T1000 (cell line): Measurements from ENCODE around the gene OR2T10.
"Not testable (repeated sequence)": the region's sequence is repeated elsewhere in the genome, so short reads cannot be mapped to it uniquely, and the experiment has no call there.

Source experiments
- DNase-seq: peaks from one replicate; lab custom pipeline; 2025; ENCODE audit warnings: mixed read lengths; lab: John Stamatoyannopoulos, UW

Gene OR2T10

DNA sequence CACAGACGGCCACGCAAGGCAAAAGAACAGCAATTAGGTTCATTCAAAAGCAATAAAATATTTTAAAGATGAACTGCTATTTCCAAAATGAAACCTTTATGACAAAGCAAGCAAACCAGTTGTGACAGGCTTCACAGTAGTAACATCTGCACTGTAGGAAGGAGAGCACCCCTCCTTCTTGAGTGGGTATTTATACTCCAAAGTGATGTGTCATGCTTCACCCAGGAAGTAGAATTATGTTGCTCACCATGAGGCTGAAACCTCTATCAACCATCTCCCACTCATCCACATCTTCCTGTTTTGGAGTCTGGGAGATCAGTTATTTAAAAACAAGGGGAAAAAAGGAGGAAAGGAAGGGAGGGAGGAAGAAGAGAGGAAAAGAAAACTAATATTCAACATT, 885 bp downstream of the OR2T10 start:
- no peak for DNase-seq

DNA sequence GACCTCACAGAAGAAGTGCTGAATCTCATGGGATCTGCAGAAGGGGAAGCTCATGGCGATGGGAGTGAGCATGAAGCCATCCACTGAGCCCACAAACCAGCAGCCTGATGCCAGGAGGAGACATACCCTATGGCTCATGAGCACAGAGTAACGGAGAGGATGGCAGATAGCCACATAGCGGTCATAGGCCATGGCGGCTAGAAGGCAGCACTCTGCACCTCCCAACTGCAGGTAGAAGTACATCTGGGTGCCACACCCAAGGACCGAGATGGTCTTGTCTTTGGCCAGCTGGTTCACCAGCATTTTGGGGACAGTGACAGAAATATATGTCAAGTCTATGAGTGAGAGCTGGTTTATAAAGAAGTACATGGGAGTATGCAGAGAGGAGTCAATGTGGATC, 4.3 kb downstream of the OR2T10 start:
- DNase-seq = no peak

DNA sequence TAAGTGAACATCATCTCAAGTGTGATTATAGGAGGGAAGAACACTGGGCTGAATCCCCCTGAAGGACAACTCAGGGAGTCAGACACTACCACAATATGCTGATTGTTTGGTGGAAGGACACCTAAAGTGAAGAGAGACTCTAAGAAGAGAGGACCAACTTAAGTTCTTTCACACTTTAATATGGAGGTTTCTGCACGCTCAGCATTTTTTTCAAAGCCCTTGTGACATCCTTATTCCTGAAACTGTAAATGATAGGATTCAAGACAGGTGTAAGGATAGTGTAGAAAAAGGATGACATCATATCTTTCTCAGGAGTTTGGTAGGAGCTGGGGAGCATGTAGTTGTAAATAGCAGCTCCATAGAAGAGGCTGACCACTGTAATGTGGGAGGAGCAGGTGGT, 4.8 kb downstream of the OR2T10 start:
- DNase-seq = no peak

DNA sequence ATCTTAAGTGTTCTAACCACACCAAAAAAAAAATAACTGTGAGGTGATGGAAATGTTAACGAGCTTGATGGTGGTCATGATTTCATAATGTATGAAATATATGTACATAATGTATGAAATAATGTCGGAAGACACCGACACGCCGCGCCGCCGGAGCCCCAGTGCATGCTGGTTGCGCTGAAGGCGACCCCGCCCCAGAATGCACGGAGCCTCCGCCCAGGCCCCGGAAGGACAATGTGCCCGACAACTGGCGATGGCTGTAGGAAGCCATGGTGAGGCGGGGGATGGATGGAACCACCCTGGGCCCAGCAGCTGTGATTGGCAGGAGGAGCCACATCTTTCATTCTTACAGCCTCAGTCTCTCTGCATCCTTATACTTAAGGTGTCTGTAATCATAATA, 7.4 kb downstream of the OR2T10 start:
- DNase-seq = no peak

DNA sequence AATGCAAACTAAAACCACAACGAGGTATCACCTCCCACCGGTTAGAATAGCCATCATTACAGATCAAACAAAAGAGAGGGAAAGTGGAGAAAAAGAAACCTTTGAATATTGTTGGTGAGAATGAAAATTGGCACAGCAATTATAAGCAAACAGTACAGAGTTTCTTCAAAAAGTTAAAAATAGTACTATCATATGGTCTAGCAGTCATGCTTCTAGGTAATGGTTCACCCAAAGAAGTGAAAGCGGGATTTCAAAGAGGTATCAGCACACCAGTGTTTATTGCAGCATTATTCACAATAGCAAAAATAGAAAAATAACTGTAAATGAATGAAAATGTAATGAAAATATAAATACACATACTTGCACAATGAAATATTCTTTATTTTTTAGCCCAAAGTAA, 8.2 kb downstream of the OR2T10 start:
- no peak for DNase-seq

DNA sequence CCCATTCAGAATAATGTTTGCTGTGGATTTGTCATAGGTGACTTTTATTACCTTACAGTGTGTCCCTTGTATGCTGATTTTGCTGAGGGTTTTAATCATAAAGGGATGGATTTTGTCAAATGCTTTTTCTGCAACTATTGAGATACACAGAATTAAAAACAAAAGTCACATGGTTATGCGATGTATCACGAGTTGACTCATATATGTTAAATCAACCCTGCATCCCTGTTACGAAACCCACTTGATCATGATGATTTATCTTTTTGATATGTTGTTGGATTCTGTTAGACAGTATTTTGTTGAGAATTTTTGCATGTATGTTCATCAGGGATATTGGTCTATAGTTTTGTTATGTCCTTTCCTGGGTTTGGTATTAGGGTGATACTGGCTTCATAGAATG, 12.2 kb downstream of the OR2T10 start:
- no peak for DNase-seq

DNA sequence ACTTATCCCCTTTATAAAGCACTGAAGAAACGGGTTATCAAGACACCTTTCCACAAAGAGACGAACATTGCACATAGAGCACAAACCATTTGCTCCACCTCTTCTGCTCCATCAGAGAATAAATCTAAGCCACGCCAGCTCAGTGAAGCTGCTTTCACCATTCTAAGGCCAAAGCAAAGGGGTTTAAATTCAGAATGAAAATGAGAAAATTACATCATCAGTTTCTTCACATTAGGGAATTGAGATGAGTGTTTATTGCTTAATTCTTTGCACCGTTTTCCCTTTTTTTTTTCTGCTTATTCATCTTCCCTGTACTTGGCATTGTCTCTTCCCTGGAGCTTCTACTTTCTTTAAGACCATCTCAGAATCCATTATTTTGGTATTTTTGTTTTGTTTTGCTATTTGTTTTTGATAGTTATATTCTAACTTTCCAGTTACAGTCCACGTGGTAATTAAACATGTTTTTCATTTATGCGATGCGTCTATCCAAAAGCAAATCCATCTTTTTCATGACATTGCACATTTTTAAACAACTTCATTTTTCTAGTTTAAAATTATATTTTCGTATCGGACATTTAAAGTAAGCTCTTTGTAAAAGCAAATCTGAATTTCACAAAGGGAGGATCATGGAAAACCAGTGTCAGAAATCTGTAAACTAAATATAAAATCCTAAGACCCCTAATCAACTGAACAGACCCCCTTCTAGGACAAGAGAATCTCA, 21.1 kb downstream of the OR2T10 start:
- DNase-seq = no peak

DNA sequence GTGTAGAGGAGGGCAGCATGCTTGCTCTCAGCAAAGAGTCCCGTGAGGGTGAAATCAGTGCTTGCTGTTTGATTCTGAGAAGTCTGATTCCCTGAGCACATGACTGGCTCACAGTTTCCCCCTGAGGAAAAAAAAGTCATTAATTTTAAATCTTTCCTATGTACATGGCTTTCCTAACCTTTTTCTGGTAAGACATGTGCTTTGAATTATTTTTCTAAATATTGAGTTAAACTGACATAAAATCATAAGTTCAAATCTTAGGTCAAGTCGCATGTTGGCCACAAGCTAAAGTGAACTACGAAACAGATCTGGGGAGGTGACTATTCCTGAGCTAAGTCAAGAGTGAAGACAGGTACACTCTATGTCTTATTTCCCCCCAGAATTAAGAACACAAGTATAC, 22.8 kb downstream of the OR2T10 start, which contains the start of gene OR2T34:
TSS of gene OR2T34 (minus strand) at position 101 of the 400 bp plus-strand sequence. CDS start at position 101, 0 bp downstream.
- DNase-seq = not testable (repeated sequence)

DNA sequence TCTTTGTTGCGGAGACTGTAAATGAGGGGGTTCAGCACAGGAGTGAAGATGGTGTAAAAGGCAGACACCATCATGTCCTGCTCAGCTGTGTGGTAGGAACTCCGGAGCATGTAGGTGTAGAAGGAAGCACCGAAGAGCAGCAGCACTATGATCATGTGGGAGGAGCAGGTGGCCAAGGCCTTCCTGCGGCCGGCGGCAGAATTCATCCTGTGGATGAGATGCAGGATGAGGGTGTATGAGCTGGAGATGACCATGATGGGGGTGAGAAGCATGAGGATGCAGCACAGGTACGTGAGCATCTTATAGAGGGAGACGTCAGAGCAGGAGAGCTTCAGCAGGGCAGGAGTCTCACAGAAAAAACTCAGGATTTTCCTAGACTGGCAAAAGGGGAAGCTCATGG, 23.6 kb downstream of the OR2T10 start:
- not testable (repeated sequence) for DNase-seq

DNA sequence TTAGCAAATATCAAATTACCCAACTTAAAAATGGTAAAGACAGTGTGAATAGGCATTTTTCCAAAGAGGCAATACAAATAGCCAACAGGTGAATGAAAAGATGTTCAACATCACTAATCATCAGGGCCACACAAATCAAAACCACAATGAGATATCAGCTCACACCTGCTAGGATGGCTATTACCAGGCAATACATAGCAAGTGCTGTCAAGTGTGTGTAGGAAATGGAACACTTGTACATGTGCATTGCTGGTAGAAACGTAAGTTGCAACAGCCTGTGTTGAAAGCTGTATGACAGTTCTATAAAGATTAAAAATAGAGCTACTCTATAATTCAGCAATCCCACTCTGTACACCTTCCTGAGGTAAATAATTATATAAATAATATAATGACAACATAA, 25.5 kb downstream of the OR2T10 start:
- not testable (repeated sequence) for DNase-seq

DNA sequence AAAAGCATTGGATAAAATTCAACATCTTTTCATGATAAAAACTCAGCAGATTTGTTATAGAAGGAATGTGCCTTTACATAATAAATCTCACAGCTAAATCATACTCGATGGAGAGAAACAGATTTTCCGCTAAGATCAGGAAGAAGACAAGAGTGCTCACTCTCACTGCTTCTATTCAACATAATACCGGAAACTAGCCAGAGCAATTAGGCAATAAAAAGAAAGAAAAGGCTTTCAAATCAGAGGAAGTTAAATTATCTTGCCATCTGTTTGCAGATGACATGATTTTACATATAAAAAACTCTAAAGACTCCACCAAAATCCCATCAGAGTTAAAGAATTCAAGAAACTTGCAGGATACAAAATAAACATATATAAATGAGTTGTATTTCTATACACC, 26.7 kb downstream of the OR2T10 start:
- DNase-seq = not testable (repeated sequence)

DNA sequence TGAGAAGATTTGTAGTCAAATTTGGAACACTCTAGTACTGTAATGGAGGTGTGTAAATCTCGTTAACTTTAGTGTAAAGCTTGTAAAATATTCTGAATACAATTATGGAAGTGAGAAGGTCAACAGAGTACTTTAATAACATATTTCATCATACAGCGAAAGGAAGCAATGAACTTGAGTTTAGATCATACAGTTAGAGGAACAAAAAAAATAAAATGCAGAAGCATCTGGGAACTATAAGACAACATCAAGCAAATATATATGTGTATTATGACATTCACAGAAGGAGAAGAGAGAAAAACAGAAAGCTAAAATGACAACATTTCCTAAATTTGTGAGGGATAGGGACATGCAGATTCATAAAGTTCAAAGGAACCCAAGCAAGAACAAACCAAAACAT, 28.5 kb downstream of the OR2T10 start:
- DNase-seq = not testable (repeated sequence)

DNA sequence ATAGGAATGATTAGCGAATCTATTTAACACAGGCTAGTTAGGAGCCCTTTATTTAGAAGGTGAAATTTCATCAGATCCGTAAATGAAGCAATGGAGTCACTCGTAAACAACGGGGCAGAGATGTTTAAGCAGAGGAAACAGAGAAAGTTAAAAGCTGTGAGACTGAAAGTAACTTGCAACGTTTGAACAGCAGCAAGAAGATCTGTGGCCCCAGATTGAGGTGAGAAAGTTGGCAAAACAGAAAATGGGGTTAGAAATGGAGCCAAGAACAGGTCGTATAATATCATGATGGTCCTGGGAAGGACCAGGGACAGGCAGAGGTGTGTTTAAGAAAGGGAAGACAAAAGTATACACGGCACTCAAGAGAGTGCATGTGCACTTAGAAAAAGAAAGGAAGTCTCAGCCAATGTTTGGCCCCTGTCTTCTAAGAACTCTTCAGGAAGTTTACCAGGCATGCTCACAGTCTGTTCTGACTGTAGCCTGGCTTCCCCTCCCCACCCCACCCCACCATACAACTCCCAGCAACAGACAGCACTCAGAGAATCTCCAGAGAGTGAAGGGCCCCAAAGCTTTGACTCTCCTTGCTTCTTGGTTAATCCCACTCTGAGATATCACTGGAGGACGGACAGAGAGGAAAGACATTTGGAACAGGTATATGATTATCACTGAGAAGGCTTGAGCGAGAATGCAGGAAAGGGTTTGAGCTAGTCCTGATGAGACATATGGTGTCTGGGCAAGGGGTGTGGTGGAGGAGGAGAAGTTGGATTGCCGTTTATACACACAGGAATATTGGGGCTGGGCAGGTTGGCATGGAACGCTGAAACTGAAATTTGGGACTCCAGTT, 31.7 kb downstream of the OR2T10 start:
- DNase-seq = not testable (repeated sequence)

DNA sequence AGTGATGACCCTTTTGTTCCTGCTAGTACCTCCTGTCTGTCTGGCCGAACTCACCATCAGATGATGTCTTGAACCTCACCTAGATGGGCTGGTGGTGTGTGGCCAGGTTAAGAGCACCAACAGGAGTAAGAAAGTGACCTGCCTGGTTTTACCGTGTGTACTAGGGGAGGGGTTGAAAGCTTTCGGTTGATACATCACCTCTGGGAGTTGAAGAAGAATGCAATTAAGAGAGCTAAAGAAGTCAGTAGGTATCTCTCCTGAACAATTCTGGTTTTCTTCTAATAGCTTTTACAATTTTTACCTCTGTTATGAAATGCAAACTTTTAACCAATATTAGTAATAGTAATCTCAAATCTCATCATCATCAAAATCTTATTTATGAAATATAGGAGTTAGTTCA, 34.8 kb downstream of the OR2T10 start, which contains the start of gene OR2T29:
TSS of gene OR2T29 (minus strand) at position 101 of the 400 bp plus-strand sequence. CDS start 3,281 bp downstream, outside the sequence.
- DNase-seq = not testable (repeated sequence)

DNA sequence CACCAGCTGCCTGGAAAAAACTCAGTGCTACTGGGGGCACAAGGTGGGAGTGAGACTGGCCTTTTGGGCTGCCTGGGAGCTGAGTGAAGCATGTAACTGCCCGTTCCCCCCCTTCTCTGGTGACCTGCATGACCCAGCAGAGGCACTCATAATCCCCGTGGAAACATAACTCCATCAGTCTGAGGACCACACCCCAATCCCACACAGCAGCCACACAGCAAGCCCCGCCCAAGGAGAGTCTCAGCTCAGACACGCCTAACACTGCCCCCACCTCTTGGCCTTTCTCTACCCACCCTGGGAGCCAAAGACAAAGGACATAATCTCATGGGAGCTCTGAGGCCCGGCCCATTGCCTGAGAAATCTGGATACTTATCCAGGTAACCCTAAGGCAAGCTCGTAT, 46.5 kb downstream of the OR2T10 start:
- not testable (repeated sequence) for DNase-seq

DNA sequence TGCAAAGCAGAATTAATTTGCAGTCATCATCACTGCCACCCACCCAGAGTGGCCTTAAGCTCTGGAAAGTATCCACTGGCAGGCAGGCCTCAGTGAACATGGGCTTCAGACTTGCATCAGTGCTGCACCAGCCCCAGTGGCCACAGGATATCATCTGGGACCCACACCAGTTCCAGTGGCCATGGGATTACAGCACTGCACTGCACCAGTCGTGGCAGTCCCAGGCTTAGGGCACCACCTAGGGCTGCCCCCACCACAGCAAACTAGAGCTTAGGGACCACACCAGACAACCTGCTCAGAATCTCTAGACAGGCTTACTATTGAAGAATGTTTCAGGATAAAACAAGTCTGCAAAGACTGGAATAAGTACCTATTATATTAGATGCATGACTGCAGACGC, 50.1 kb downstream of the OR2T10 start:
- DNase-seq = not testable (repeated sequence)
